ENCODE data around the gene MCRS1. TPM values are rescaled to one million over a fixed set of nuclear protein-coding genes. Genes with fewer than 3 reads are reported as not detected.
"Not testable (repeated sequence)": the region's sequence is repeated elsewhere in the genome, so short reads cannot be mapped to it uniquely, and the experiment has no call there.

Gene MCRS1
- total RNA-seq, 2 donors from 2014 or later: 63.2 to 78.4 TPM

GRCh38 chr12:49534731-49535278, 33.1 kb downstream of the MCRS1 start:
- intact Hi-C loops (cut with DNase I): no loop called here
- ATAC-seq (no peak), DNase-seq (no peak)

DNA sequence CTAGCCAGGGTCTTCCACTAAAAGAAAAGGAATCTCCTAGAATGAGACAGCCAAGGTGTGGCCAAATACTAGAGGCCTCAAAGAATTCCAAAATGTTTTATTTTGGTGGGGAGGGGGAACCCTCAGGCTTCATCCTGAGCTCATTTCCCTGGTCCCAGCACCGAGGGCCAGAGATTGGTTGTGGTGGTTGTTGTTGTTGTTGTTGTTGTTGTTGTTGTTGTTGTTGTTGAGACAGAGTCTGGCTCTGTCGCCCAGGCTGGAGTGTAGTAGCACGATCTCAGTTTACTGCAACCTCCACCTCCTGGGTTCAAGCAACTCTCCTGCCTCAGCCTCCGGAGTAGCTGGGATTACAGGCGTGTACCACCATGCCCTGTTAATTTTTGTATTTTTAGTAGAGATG, 33.8 kb downstream of the MCRS1 start:
- DNase-seq; ATAC-seq; intact Hi-C loops (cut with DNase I): not testable (repeated sequence)

GRCh38 chr12:49533331-49533730, 34.6 kb downstream of the MCRS1 start:
- intact Hi-C loops (cut with DNase I): no loop called here
- ATAC-seq (no peak), DNase-seq (no peak)

GRCh38 chr12:49531745-49532144, 36.2 kb downstream of the MCRS1 start:
- no peak for ATAC-seq
- no peak for DNase-seq
- intact Hi-C loops (cut with DNase I): no loop called here

GRCh38 chr12:49529414-49529813, 38.5 kb downstream of the MCRS1 start:
- DNase-seq (no peak), ATAC-seq (no peak)
- intact Hi-C loops (cut with DNase I): no loop called here

GRCh38 chr12:49527361-49528130, 40.4 kb downstream of the MCRS1 start:
- ATAC-seq (no peak), DNase-seq (no peak)
- intact Hi-C loops (cut with DNase I): no loop called here

DNA sequence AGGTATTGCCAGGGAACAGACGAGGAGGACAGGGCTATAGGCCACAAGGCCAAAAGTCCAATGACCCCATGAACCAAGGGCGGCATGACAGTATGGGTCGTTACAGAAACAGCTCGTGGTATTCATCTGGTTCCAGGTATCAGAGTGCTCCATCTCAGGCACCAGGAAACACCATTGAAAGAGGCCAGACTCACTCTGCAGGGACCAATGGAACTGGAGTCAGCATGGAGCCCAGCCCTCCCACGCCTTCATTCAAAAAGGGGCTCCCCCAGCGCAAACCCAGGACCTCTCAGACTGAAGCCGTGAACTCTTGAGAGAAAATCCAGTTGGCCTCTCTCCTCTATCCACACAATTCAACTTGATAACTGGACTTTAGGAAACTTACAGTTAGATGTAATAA, 42.0 kb downstream of the MCRS1 start:
- ATAC-seq (no peak), DNase-seq (no peak)
- intact Hi-C loops (cut with DNase I): no loop called here

GRCh38 chr12:49524660-49525324, 43.1 kb downstream of the MCRS1 start:
- DNase-seq (no peak), ATAC-seq (peak; percentile 38 to 88)
- intact Hi-C loops (cut with DNase I): no loop called here

DNA sequence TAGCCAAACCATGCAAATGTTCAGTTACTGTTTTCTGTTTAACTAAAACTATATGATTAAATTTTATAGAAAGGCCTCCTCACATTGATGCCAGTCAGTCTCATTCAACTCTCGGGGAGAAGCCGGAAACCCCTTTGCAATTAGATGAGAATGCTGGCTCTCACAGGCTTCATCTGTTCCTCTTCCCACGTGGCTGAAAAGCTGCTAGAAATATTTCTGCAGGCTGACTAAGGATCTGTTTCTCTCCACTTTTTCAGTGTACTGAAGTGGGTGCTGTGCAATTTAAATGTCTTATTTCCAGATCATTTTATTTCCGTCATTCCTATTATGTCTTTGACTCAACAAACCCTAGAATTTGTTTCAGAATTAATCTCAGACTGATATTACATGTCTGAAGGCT, 46.6 kb downstream of the MCRS1 start:
- intact Hi-C loops (cut with DNase I): no loop called here
- ATAC-seq (no peak), DNase-seq (no peak)

GRCh38 chr12:49519574-49519936, 48.4 kb downstream of the MCRS1 start:
- DNase-seq (no peak), ATAC-seq (no peak)
- intact Hi-C loops (cut with DNase I): no loop called here

GRCh38 chr12:49518914-49519573, 48.9 kb downstream of the MCRS1 start:
- DNase-seq (no peak), ATAC-seq (no peak)
- intact Hi-C loops (cut with DNase I): no loop called here

DNA sequence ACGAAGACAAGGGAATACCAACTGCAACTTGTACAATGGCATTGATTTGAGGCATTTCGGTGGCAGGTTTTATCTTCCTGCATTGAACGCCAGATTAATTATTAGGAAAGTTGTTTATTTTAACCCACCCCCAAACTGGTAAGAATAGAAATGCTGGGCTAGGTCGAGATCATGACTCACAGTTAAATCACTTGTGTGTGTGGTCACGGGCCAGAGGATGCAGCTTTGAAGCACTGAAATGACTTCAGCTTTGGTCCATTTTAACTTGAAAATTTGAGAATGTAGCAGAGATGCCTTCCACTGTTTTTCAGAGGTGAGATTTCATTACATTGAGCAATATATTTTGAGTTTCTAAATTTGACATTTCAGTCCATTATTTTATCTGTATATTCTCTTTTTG, 52.7 kb downstream of the MCRS1 start:
- no peak for ATAC-seq
- intact Hi-C loops (cut with DNase I): loop anchor here in 1 of 2 donors (2.0 kb wide), 1 partner anchor 158 kb away; no protein-coding TSS in a partner anchor
- no peak for DNase-seq

- DNase-seq (no peak), ATAC-seq (no peak)
- intact Hi-C loops (cut with DNase I): no loop called here
Measured at GRCh38 chr12:49512546-49512945, 55.4 kb downstream of the MCRS1 start.

DNA sequence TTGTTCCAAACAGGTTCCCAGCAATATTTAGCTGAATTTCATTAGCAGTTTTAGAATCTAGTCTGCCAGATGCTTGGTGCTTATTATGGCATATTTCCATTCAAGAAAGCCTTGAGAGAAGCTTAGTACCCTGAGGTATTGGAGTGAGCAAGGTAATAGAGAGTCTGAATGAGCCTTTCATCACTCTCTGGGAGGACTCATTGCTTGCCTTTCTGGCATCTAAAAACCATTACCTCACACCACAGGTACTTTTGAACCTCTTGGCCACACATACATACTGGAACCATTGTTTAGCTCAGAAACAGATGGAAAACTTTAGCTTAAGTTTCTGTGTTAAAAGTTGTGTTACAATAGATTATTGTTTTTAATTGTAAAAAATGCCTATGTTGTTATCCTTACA, 56.5 kb downstream of the MCRS1 start:
- intact Hi-C loops (cut with DNase I): no loop called here
- DNase-seq (no peak), ATAC-seq (no peak)

- DNase-seq; intact Hi-C loops (cut with DNase I); ATAC-seq: not testable (repeated sequence)
Measured at GRCh38 chr12:49509681-49510080, 58.3 kb downstream of the MCRS1 start.

Other genes starting within 250 kb of the MCRS1 start
- 1 to 10 TPM in 1 of 2 donors, not detected in 1; 1.5 TPM for gene TROAP, start 244.9 kb downstream of the MCRS1 start, total RNA-seq
- not detected for gene C1QL4, start 231.0 kb downstream of the MCRS1 start, total RNA-seq
- gene DNAJC22, start 221.3 kb downstream of the MCRS1 start, total RNA-seq: under 1 TPM; 0.47 to 0.68 TPM
- 10 to 100 TPM in 1 of 2 donors, 1 to 10 TPM in 1; 7.6 to 10.5 TPM for gene SPATS2, start 200.7 kb downstream of the MCRS1 start, total RNA-seq
- under 1 TPM; 0.44 to 0.73 TPM for gene KCNH3, start 29.1 kb downstream of the MCRS1 start, total RNA-seq
- gene FAM186B, start 37.5 kb upstream of the MCRS1 start, total RNA-seq: under 1 TPM; 0.29 to 0.31 TPM
- 10 to 100 TPM; 14.3 to 21.1 TPM for gene PRPF40B, start 55.4 kb upstream of the MCRS1 start, total RNA-seq
- 10 to 100 TPM; 12.2 to 21.2 TPM for gene FMNL3, start 139.3 kb upstream of the MCRS1 start, total RNA-seq
- 100 to 1,000 TPM; 260 to 276 TPM for gene TMBIM6, start 173.4 kb upstream of the MCRS1 start, total RNA-seq